ENCODE measurements around the gene EVC.
"Not testable (repeated sequence)": the region's sequence is repeated elsewhere in the genome, so short reads cannot be mapped to it uniquely, and the experiment has no call there.

The EVC gene

DNA sequence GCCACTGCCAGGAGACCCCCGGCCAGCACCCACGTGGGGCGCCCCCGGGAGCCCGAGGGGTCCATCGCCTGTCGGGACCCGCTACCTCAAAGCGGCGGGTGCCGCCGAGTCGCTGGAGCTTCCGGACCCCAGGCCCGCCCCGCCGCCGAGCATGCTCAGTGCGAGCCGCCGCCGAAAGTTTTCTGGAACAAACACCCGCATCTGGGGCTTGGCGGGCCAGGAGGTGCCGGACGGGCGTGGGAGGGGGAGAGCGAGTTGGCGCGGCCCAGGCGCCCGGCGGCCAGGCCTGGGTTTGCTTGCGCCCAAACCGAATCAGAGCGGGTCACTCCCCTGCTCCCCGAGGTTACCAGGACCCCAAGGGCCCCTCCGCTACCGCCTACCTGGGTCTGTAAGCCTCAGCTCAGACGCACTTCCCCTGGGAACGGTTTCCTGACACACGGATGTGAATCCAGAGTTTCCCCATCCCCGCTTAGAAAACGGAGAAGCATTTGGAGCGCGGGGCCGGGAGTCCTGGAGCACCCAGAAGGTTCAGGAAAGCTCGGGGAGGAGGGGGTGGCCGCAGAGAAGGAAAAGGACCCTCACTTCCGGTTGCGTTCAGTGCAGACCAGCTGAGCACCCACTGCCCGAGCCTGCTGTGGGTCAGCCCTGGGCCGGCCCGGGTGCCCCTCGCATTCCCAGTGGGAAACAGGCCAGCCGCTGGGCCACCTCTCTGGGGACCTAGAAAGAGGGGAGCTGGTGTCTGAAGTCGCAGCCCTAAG, 2.4 kb upstream of the EVC start, which contains the start of gene EVC2:
EVC2 (minus strand) TSS at position 111 of the 758 bp plus-strand sequence; CDS start at position 65, 46 bp downstream.
- peak; percentile 64 for DNase-seq (ENCODE audit: low read depth, low spot score)

- DNase-seq (ENCODE audit: low read depth, low spot score) = peak; percentile 18
Observed at GRCh38 chr4:5709207-5709575, 1.8 kb upstream of the EVC start.

DNA sequence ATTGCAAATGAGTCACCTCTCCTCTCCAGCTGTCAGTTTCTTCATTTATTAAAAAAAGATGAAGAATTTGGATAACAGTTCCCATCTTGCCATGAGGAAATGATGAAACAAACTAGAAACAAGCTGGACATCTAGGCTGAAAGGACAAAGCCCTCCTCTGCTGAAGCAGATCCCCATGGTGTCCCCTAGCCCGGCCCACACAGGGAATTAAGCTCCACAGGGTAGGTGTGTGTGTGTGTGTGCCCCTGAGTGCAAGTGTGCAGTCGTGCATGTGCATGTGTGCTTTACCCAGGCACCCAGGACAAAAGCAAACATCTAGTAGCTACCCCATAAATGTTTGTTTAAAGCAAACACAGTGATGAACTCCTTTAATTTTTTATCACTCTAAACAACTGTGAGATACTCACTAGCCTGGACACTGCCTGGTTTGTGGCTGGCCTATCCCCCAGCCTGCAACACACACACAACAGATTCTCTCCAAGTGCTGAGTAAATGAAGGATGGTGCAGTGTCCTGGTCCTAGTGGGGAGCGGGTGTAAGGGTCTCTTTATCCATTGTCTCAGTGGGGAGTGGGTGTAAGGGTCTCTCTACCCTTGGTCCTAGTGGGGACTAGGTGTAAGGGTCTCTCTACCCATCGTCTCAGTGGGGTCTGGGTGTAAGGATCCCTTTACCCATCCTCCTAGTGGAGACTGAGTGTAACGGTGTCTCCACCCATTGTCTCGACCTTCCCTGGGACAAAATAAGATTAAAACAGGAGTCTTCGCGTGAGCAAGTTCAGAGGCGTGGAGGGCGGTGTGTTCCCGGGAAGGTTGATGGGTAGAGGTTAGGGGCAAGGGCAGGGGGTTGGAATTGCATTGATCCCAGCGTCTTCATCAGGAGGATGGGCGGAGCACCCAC, 688 bp upstream of the EVC start:
- peak; percentile 34 for DNase-seq (ENCODE audit: low read depth, low spot score)

DNA sequence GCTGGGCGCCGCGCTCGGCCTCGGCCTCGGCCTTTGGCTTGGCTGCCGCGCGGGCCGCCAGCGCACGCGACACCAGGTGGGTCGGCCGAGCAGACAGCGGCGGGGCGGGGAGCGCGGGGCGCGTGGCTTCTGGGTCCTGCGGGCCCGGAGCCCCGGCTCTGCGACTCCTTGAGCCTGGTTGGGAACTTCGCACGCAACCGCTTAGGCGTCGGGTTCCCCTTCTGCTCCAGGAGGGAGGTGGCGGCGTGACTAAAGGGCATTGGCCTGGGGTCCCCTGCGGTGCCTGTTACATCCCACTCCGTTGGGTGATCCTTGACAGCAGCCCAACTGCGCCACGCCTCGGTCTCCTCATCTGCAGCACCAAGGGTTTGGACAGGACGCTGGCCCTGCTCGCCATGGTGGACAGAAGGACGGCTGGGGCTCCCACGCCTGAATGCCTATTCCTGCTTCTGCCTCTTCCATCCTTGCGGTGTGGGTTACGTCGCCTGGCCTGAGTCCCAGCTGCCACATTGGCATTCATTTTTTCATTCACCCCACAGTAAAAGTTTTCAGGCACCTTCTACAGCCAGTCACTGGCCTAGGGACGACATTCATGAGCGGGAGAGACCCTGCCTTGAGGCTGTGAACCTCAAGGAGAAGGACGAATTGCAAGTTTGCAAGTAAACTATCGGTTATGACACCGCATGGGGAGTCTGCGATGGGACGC, 631 bp downstream of the EVC start:
- peak; percentile 49 for DNase-seq (ENCODE audit: low read depth, low spot score)

DNA sequence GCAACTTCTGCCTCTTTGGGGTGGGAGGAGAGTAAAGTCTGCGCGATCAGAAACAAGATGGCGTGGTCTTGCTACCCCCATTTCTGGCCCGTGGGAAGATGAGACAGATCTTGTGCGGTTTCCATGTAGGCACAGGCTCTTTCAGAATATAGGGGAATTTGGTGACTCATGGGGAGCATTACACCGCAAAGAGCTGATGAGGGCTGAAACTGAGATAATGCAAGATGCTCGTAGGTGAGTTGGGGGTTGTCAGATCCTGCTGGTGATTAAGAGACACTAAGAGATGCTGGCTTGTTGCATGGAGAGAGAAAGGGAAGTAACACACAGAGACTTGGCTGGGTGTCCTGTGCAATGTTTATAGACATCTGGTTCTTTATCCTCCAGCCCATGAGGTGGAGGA, 1.5 kb downstream of the EVC start:
- DNase-seq (ENCODE audit: low read depth, low spot score) = no peak

DNA sequence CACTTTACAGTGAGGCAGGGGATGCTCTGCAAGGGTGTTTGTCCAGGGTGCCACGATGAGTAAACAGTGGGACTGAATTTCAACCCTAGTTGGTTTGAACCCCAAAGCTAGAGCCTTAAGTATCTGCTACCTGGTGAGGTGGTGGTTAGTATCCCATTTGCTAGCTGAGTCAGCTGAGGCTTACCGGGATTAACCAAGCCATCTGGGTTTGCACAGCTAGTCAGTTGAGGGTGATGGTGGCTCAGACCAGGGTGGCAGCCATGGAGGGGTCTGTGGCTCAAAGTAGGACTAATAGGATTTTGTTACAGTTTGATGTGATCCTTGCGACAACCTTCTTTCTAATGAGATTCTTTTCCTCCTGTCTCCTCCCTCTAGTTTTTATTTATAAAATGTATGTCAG, 1.9 kb downstream of the EVC start:
- DNase-seq (ENCODE audit: low read depth, low spot score) = no peak

DNA sequence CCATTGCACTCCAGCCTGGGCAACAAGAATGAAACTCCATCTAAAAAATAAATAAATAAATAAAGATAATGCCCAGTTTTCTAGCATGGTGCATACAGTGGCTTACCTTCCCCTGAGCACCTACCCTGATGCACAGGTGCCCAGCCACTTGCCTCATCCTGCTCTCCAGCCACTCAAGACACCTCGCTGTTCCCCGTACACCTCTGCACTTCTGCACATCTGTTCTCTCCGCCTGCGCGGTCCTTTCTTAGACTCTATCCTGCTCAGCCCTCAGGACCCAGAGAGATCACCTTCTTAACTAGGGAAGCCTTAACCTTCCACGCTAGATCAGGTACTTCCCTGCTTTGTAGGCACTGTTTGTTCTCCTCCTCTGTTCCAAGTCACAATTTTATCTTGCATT, 2.9 kb downstream of the EVC start:
- DNase-seq (ENCODE audit: low read depth, low spot score) = no peak

GRCh38 chr4:5715357-5715756, 4.4 kb downstream of the EVC start:
- DNase-seq (ENCODE audit: low read depth, low spot score) = no peak

DNA sequence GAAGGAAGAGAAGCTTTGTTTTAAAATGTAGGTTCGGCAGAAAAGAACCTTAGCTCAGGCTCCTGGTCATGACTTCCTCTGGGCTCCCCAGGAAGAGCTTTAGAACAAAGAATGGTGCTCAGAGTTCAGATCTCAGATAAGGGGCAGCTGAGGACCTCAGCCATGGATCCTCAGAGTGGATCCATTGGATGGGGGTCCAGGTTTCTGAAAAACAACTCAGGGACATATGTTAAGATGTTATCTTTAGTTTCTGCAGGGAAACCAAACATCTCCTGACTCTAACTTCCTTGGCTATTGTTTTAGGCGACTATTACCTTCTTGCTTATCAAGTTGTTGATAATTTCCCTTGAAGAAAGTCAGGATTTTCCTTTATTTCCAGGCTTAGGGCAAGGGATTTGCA, 5.4 kb downstream of the EVC start:
- DNase-seq (ENCODE audit: low read depth, low spot score) = no peak

DNA sequence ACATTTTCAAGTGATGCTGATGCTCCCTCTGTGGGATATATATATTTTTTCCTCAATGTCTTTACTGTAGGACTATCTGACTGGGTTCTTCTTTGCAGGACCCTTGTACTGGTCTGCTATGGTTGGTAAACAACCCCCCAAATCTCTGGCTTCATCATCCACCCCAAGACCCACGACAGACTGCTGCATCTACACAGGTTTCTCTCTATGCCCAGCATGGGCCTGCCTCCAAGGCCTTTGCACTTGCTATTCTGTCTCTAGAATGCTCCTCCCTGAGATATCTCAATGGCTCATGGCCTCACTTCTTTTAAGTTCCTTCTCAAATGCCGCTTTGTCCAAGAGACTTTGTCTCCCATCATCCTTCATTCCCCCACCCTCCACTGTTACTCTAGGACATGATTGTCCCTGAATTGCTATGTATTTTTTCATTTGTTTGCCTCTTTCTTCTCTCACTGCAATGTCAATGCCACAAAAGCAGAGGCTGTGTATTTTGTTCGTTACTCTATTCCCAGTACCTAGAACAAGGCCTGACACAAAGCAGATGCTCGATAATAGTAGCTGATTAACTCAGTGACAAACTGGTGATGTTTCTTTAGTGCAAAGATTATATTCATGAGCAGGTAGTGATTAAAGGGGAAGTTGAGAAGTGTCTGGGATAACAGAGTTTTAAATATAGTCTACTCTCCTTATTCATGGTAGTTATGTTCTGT, 6.6 kb downstream of the EVC start:
- DNase-seq (ENCODE audit: low read depth, low spot score) = no peak

DNA sequence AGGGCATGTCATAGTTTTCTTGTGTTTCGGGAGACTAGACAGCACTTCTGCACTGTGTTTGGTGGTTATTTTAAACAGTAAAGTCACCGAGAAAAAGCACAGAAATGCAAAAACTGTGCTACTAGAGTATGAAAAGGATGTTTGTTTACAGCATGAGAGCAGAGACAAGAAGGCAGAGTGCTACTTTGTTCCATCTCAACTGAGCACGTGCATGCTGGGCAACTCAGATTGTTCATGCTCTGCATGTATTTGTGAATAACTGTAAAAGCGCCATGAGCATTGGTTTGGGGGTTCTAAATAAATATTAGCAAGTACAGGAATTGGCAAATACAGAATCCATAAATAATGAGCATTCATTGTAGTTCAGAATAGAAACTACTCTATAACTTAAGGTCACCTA, 7.4 kb downstream of the EVC start:
- DNase-seq (ENCODE audit: low read depth, low spot score) = no peak

DNA sequence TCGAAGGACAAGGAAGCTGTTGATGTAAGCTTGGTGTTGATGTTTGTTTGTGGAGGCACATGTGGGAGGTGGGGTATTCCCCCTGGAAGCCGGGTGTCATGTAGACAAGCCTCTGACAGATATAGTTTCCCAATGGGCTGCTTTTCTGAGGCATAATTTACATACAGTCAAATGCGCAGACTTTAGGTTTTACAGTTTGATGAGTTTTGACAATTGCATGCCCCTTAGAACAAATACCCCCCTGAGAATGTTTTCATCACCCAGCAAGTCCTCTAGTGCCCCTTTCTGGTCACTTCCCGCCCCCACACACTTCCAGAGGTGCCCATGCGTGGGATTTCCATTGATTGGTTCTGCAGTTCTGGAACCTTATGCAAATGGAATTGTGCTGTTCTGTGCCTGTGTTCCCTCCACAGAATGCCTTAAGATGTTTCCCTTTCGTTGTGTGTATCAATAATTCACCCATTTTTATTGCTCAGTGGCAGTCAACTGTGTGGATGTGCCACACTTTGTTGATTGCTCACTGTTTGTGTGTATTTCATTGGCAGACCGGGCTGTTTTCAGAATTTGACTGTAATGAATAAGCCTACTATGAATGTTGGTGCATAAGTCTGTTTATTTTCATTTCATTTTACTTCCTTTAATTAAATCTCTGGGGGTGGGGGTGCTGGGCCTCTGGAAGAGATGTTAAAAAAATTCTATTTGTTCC, 8.5 kb downstream of the EVC start:
- no peak for DNase-seq (ENCODE audit: low read depth, low spot score)

GRCh38 chr4:5720157-5720850, 9.3 kb downstream of the EVC start:
- no peak for DNase-seq (ENCODE audit: low read depth, low spot score)

GRCh38 chr4:5720980-5721379, 10.0 kb downstream of the EVC start:
- DNase-seq (ENCODE audit: low read depth, low spot score) = no peak

DNA sequence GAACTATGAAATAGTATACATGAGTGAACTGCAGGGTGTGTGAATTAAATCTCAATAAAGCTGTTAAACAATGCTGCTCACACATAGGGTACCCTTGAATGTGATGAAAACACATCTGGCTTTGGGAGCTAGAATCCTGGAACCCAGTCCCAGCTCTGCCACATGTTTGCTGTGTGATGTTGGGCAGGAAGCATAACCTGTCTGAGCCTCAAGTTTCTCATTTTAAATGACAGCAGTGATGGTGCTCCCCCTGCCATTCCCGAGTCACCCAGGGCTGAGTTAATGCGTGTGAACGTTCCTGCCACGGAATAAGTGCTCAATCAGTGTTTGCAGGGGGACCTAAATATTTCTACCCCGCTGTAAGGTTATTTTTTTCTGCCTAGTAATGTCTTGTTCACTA, 10.9 kb downstream of the EVC start:
- DNase-seq (ENCODE audit: low read depth, low spot score) = no peak

DNA sequence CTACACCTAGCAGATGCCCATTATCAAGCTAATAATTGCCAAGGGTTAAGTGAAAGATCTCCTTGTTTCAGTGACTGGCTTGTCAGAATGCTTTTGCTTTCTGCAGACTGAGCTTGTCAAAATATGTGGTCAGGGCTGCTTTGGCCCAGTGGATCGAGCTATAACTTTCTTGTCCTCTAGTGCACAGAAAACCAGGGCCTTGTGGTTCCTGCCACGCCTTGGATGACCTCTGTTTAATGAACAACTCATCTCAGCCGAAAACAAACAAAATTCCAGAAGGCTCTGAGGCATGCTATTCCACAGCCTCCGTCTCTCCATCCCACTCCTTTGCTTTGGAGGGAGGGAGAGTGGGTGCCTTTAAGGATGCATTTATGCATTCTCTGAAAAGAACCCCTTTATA, 11.3 kb downstream of the EVC start:
- DNase-seq (ENCODE audit: low read depth, low spot score) = no peak

GRCh38 chr4:5724377-5724776, 13.4 kb downstream of the EVC start:
- DNase-seq (ENCODE audit: low read depth, low spot score) = no peak

- DNase-seq (ENCODE audit: low read depth, low spot score) = not testable (repeated sequence)
Observed at GRCh38 chr4:5728412-5728811, 17.4 kb downstream of the EVC start.

GRCh38 chr4:5730436-5730835, 19.4 kb downstream of the EVC start:
- no peak for DNase-seq (ENCODE audit: low read depth, low spot score)
